K562 (cell line): ENCODE data around the gene XPO6. TPM values are rescaled to one million over a fixed set of nuclear protein-coding genes. Genes with fewer than 3 reads are reported as not detected.

Experiments used
- ATAC-seq: fragments of 200-7000 bp; cut with Tn5 transposase; 3 replicates; pipeline ENCODE4 v1.9.1; 2020; ENCODE audit warnings: moderate library complexity
- BruUV-seq: library from RNA; stranded (reverse); fragments of 400-500 nt; replicated peaks from 2 replicates; lab custom pipeline; 2021; lab: Mats Ljungman, UMichigan
- CTCF ChIA-PET: fragments of 300-600 bp; formaldehyde crosslinking; extraction: SDS; loops from one replicate; lab custom pipeline; 2021; ENCODE audit warnings: low intra/inter-chr PET ratio; lab: Yijun Ruan, JAX
- POLR2A ChIA-PET: fragments of 300-600, 350-650 bp; sonication (Branson Sonifier 250); formaldehyde crosslinking; extraction: SDS; loops from one replicate; lab custom pipeline; 2021; ENCODE audit warnings: antibody characterized with exemption, inconsistent platforms; lab: Yijun Ruan, JAX
- DNase-seq, 4 experiments: peaks; one replicate each; pipeline versions ENCODE4 v3.0.0 to v3.0.0-alpha.2; 2011 to 2018; ENCODE audit warnings: low spot score in 3 of 4, mixed read lengths in 3 of 4; ENCODE audit errors: extremely low read depth in 1 of 4
- FAIRE-seq: peaks from 2 replicates; lab custom pipeline; 2011; peaks lifted over from hg19 to GRCh38; lab: Jason Lieb, UNC
- H2AFZ ChIP-seq: 2 replicates; pipeline ENCODE4 v1.6.0; 2011; ENCODE audit warnings: low read depth, low read length, control low read depth, inconsistent platforms
- H3K27ac ChIP-seq: fragments of 200-600 bp; 3 replicates; pipeline ENCODE4 v1.8.0; 2011; ENCODE audit warnings: low read depth, mild to moderate bottlenecking, control low read depth, inconsistent platforms, low read length, moderate library complexity, mixed read lengths; ENCODE audit errors: extremely low read depth
- H3K27me3 ChIP-seq, 2 experiments: fragments of 300-600 bp in 1 of 2; 2 replicates in 1 of 2; 3 replicates in 1 of 2; pipeline versions ENCODE4 v1.6.0 to v1.8.0; 2011; ENCODE audit warnings: inconsistent platforms in 2 of 2, low read length in 2 of 2, mild to moderate bottlenecking in 1 of 2, mixed read lengths in 1 of 2, moderate library complexity in 1 of 2; ENCODE audit not compliant: control insufficient read depth in 2 of 2, insufficient read depth in 2 of 2
- H3K36me3 ChIP-seq: fragments of 300-600 bp; 3 replicates; pipeline ENCODE4 v1.8.0; 2011; ENCODE audit warnings: mild to moderate bottlenecking, low read length, inconsistent platforms; ENCODE audit not compliant: control insufficient read depth, insufficient read depth
- H3K4me1 ChIP-seq, 2 experiments: fragments of 200-600 bp in 1 of 2; replicated peaks in 1 of 2; 2 replicates in 1 of 2; 3 replicates in 1 of 2; pipeline versions ENCODE4 v1.5.1 to v1.8.0; 2011; ENCODE audit warnings: inconsistent platforms in 2 of 2, low read length in 2 of 2, mild to moderate bottlenecking in 1 of 2, mixed read lengths in 1 of 2, moderate library complexity in 1 of 2; ENCODE audit not compliant: control insufficient read depth in 2 of 2, insufficient read depth in 2 of 2
- H3K4me2 ChIP-seq: 2 replicates; pipeline ENCODE4 v1.6.1; 2011; ENCODE audit warnings: low read length, control low read depth, inconsistent platforms, mixed read lengths; ENCODE audit not compliant: insufficient read depth
- H3K4me3 ChIP-seq: fragments of 200-600 bp; sonication (generic), shearing (Covaris generic); 2 replicates; pipeline ENCODE4 v1.5.1; 2016; ENCODE audit warnings: control low read depth, inconsistent platforms
- H3K79me2 ChIP-seq: fragments of 200-600 bp; 3 replicates; pipeline ENCODE4 v1.8.0; 2011; ENCODE audit warnings: low read length, inconsistent platforms; ENCODE audit not compliant: control insufficient read depth, insufficient read depth
- H3K9ac ChIP-seq, 2 experiments: 2 replicates each; pipeline versions ENCODE4 v1.6.0 to v1.6.1; 2011; ENCODE audit warnings: low read depth in 2 of 2, low read length in 2 of 2, control low read depth in 1 of 2, inconsistent platforms in 1 of 2, mild to moderate bottlenecking in 1 of 2, mixed read lengths in 1 of 2; ENCODE audit not compliant: insufficient read depth in 1 of 2
- H3K9me1 ChIP-seq: one replicate; pipeline ENCODE4 v1.6.0; 2011; ENCODE audit warnings: inconsistent platforms, mild to moderate bottlenecking, low read length, moderate library complexity; ENCODE audit not compliant: control insufficient read depth, insufficient read depth
- H3K9me3 ChIP-seq: replicated peaks from 2 replicates; pipeline ENCODE4 v1.5.1; 2011; ENCODE audit warnings: low read depth, low read length, inconsistent platforms; ENCODE audit not compliant: control insufficient read depth, insufficient read depth
- H4K20me1 ChIP-seq: replicated peaks from 2 replicates; pipeline ENCODE4 v1.6.1; 2011; ENCODE audit warnings: low read length, inconsistent platforms, mixed read lengths; ENCODE audit not compliant: control insufficient read depth, insufficient read depth
- ASH1L ChIP-seq: fragments of 450-650 bp; IDR thresholded peaks from 2 replicates; pipeline ENCODE4 v1.6.1; 2018; ENCODE audit warnings: borderline replicate concordance, mild to moderate bottlenecking, low read depth; ENCODE audit not compliant: partially characterized antibody
- BACH1 ChIP-seq: fragments of 200-800 bp; sonication (Bioruptor generic); IDR thresholded peaks from 2 replicates; pipeline ENCODE4 v1.6.1; 2016; ENCODE audit warnings: missing genetic modification characterization, missing compliant biosample characterization
- CTBP1 ChIP-seq: fragments of 450-650 bp; IDR thresholded peaks from 2 replicates; pipeline ENCODE4 v1.6.1; 2016; ENCODE audit warnings: borderline replicate concordance
- FOSL1 ChIP-seq: fragments of 200-800 bp; sonication (Bioruptor generic); conservative IDR thresholded peaks from 2 replicates; pipeline ENCODE4 v1.6.1; 2016; ENCODE audit warnings: missing genetic modification characterization, missing compliant biosample characterization
- FOXK1 ChIP-seq: sonication (generic); formaldehyde crosslinking; IDR thresholded peaks from 2 replicates; pipeline ENCODE4 v1.8.0; 2022; ENCODE audit warnings: missing genetic modification reagents, mild to moderate bottlenecking, borderline replicate concordance
- GATAD2A ChIP-seq: fragments of 450-650 bp; IDR thresholded peaks from 2 replicates; pipeline ENCODE4 v1.6.1; 2017
- JUN ChIP-seq, 2 experiments: sonication (generic) in 1 of 2; formaldehyde crosslinking in 1 of 2; IDR thresholded peaks; 2 replicates each; pipeline versions ENCODE4 v1.6.1 to v1.8.0; 2012 to 2022; ENCODE audit warnings: borderline replicate concordance in 2 of 2, mild to moderate bottlenecking in 2 of 2, improper control_type of control experiment in 1 of 2, low read depth in 1 of 2, low read length in 1 of 2, missing genetic modification reagents in 1 of 2
- KDM2B ChIP-seq: fragments of 250-450 bp; sonication (Bioruptor Pico); IDR thresholded peaks from 2 replicates; pipeline ENCODE4 v1.8.0; 2021; ENCODE audit warnings: mild to moderate bottlenecking, moderate library complexity
- POLR3A ChIP-seq: IDR thresholded peaks from 2 replicates; pipeline ENCODE4 v1.6.1; 2011; ENCODE audit warnings: borderline replicate concordance, mild to moderate bottlenecking, moderate library complexity; ENCODE audit not compliant: insufficient read length, insufficient read depth; ENCODE audit errors: extremely low read depth
- RBM34 ChIP-seq: fragments of 200-400 bp; formaldehyde crosslinking; IDR thresholded peaks from 2 replicates; pipeline ENCODE4 v1.6.1; 2018; ENCODE audit warnings: low read length, borderline replicate concordance; ENCODE audit not compliant: insufficient read depth
- TCF7L2 ChIP-seq: fragments of 150-350 bp; IDR thresholded peaks from 2 replicates; pipeline ENCODE4 v1.6.1; 2016; ENCODE audit warnings: low read depth, mild to moderate bottlenecking, low read length, moderate library complexity
- ZNF224 ChIP-seq: sonication (generic); formaldehyde crosslinking; IDR thresholded peaks from 2 replicates; pipeline ENCODE4 v1.8.0; 2022; ENCODE audit warnings: mild to moderate bottlenecking, missing genetic modification reagents
- WGBS: fragments of 100-300 bp; shearing (Covaris generic); methylation state at CpG from one replicate; pipeline ENCODE4 v1.1.6; 2016; ENCODE audit warnings: low coverage, mixed read lengths; ENCODE audit not compliant: insufficient coverage; ENCODE audit errors: missing lambda C conversion rate; 5-methylcytosine and 5-hydroxymethylcytosine counted together
- in situ Hi-C: fragments of 300-500 bp; cut with MboI; formaldehyde crosslinking; loops from 4 replicates; pipeline ENCODE4 v1.15.0; 2018; ENCODE audit warnings: inconsistent platforms, mixed read lengths
- intact Hi-C: fragments of 100-400 bp; cut with micrococcal nuclease; formaldehyde crosslinking; loops from 2 replicates; pipeline ENCODE4 v1.14.2; 2022
- polyA plus RNA-seq, 8 experiments: library from polyadenylated mRNA; depleted of rRNA in 4 of 8; stranded (reverse) in 5 of 8; unstranded in 3 of 8; fragments of >200 nt; fragmentation: Nextera tagmentation in 2 of 8; fragmentation: Illumina TruSeq in 1 of 8; extraction: Ambion mirVana in 2 of 8; extraction: Trizol in 1 of 8; gene quantifications; 2 replicates each; pipeline versions ENCODE4 v1.2.1 to v1.2.3, GENCODE V29; 2011 to 2014; ENCODE audit warnings: inconsistent platforms in 1 of 8, missing spikeins in 1 of 8
- total RNA-seq, 7 experiments: library from RNA; depleted of rRNA in 6 of 7; stranded (reverse); fragments of >200 nt in 6 of 7; fragmentation: Illumina TruSeq in 2 of 7; extraction: Trizol in 2 of 7; gene quantifications; 2 replicates each; pipeline versions ENCODE4 v1.2.1 to v1.2.3, GENCODE V29; 2011 to 2021; ENCODE audit warnings: low replicate concordance in 1 of 7
- TF ChIP-seq, protein P1 (sequence below): fragments of 450-650 bp; IDR thresholded peaks from 2 replicates; pipeline ENCODE4 v1.6.1; 2018; ENCODE audit not compliant: partially characterized antibody
- TF ChIP-seq, protein P2 (sequence below): fragments of 450-650 bp; IDR thresholded peaks from 2 replicates; pipeline ENCODE4 v1.6.1; 2016; ENCODE audit warnings: low read depth, mild to moderate bottlenecking, moderate library complexity
- TF ChIP-seq, protein P3 (sequence below), 2 experiments: fragments of 450-650 bp in 1 of 2; sonication (generic) in 1 of 2; formaldehyde crosslinking in 1 of 2; IDR thresholded peaks in 1 of 2; conservative IDR thresholded peaks in 1 of 2; 2 replicates each; pipeline versions ENCODE4 v1.6.1 to v1.8.1; 2016 to 2023; ENCODE audit warnings: mild to moderate bottlenecking in 2 of 2, moderate library complexity in 2 of 2, inconsistent platforms in 1 of 2, missing genetic modification reagents in 1 of 2

The XPO6 gene
- total and polyA plus RNA-seq, 9 of the 15 experiments (the other 6 are each of a cell fraction or from before 2014, with no cell fraction given): 11.2 to 196 (median 119) TPM

DNA sequence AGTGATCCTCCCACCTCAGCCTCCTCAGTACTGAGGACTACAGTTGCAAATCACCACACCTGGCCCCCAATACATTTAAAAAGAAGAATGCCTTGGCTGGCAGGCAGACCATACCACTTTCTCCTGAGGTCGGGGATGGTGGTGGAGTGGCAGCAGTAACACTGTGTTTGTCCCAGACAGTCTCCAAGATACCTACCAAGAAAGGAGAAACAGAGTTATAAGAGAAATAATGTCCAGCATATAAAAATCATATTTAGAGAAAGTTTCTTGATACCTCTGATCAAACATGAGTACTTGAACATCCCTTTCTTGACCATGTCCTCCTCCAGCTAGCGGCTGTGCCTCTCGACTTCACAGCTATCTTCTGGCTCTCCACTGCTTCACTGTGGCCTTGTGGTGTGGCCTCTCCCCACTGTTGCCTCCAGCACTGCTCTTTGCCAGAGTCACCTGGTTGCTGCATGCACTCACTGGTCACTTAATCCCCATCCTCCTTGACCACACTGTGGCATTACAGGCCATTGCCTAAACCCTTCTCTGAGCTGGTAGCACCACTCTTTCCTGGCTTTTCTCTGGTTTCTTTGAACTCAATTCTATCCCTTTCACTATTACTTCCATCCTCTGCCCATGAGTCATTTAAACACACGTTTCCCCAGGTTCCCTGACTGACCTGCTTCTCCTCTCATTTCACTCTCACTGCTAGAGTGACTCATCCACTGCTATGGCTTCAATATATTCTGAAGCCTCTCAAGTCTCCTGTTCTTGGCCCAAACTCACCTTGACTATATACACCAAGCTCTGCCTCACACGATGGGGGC is 45.2 kb downstream of the XPO6 start:
- TSS peak; percentile 34 for BruUV-seq
- FAIRE-seq (peak; percentile 6), DNase-seq (no peak), ATAC-seq (no peak)
- Histone ChIP-seq H2AFZ (no peak overlapping the region), H3K36me3 (peaks cover 90% of the 10 kb centered on the region), H3K9me3 (no peaks in the 10 kb centered on the region), H3K27me3 (no peaks in the 10 kb centered on the region), H3K27ac (no peak overlapping the region), H3K4me3 (no peak overlapping the region), H3K9me1 (no peaks in the 10 kb centered on the region), H3K4me1 (peaks cover 0 to 5% of the 10 kb centered on the region in 2 experiments; a peak in 1 of 5 replicates), H3K79me2 (peaks cover 28% of the 10 kb centered on the region; the same call in 2 of the 3 replicates), H3K4me2 (no peak overlapping the region), H3K9ac (no peak overlapping the region), H4K20me1 (no peaks in the 10 kb centered on the region)
- WGBS: 77% methylated on average over 5 of the region's 5 CpGs
- ChIA-PET POLR2A (interaction anchor here (1.3 to 1.6 kb wide), 2 partner anchors 9 to 44 kb away, joined by 5 to 7 read pairs; no protein-coding TSS in a partner anchor), CTCF (no interaction called here)
- intact Hi-C loops: loop anchor here (10.0 kb wide), 1 partner anchor 48 kb away; the partner anchor contains the start of gene XPO6
- in situ Hi-C loops: no loop called here
- TF ChIP-seq, protein P1, sequence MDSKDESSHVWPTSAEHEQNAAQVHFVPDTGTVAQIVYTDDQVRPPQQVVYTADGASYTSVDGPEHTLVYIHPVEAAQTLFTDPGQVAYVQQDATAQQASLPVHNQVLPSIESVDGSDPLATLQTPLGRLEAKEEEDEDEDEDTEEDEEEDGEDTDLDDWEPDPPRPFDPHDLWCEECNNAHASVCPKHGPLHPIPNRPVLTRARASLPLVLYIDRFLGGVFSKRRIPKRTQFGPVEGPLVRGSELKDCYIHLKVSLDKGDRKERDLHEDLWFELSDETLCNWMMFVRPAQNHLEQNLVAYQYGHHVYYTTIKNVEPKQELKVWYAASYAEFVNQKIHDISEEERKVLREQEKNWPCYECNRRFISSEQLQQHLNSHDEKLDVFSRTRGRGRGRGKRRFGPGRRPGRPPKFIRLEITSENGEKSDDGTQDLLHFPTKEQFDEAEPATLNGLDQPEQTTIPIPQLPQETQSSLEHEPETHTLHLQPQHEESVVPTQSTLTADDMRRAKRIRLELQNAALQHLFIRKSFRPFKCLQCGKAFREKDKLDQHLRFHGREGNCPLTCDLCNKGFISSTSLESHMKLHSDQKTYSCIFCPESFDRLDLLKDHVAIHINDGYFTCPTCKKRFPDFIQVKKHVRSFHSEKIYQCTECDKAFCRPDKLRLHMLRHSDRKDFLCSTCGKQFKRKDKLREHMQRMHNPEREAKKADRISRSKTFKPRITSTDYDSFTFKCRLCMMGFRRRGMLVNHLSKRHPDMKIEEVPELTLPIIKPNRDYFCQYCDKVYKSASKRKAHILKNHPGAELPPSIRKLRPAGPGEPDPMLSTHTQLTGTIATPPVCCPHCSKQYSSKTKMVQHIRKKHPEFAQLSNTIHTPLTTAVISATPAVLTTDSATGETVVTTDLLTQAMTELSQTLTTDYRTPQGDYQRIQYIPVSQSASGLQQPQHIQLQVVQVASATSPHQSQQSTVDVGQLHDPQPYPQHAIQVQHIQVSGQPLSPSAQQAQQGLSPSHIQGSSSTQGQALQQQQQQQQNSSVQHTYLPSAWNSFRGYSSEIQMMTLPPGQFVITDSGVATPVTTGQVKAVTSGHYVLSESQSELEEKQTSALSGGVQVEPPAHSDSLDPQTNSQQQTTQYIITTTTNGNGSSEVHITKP: peak; percentile 71
- no peak for TF ChIP-seq RBM34
- peak; percentile 35; the same call in 1 of the 2 replicates for TF ChIP-seq FOSL1 (tag)
- TF ChIP-seq CTBP1: no peak
- TF ChIP-seq, protein P2, sequence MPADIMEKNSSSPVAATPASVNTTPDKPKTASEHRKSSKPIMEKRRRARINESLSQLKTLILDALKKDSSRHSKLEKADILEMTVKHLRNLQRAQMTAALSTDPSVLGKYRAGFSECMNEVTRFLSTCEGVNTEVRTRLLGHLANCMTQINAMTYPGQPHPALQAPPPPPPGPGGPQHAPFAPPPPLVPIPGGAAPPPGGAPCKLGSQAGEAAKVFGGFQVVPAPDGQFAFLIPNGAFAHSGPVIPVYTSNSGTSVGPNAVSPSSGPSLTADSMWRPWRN: no peak
- no peak for TF ChIP-seq KDM2B (CRISPR knock-in tag)
- peak; percentile 9; the same call in 1 of the 2 replicates for TF ChIP-seq JUN (IDR thresholded peaks at IDR 0.05; ENCODE audit: borderline replicate concordance, low read depth, low read length)
- no peak for TF ChIP-seq JUN (CRISPR knock-in tag; IDR thresholded peaks at IDR 0.05; ENCODE audit: borderline replicate concordance)
- TF ChIP-seq, protein P3, sequence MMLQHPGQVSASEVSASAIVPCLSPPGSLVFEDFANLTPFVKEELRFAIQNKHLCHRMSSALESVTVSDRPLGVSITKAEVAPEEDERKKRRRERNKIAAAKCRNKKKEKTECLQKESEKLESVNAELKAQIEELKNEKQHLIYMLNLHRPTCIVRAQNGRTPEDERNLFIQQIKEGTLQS (IDR thresholded peaks at IDR 0.05): peak; percentile 61
- TF ChIP-seq, protein P3 (CRISPR knock-in tag; conservative IDR thresholded peaks at IDR 0.05): no peak
- no peak for TF ChIP-seq TCF7L2
- TF ChIP-seq ASH1L: no peak
- TF ChIP-seq ZNF224: no peak
- TF ChIP-seq GATAD2A: no peak
- TF ChIP-seq BACH1 (tag): no peak
- TF ChIP-seq POLR3A: no peak
- no peak for TF ChIP-seq FOXK1
